Liver (tissue), 9 donors: ENCODE data around the gene NR5A2. TPM values are rescaled to one million over a fixed set of nuclear protein-coding genes. Genes with fewer than 3 reads are reported as not detected.
A peak's percentile ranks its signal among the peaks of the same experiment; 100 is the strongest.

ENCODE experiments used
- DNase-seq: peaks from one replicate; pipeline ENCODE4 v3.0.0-alpha.2; 2017; ENCODE audit warnings: low spot score
- H3K27ac ChIP-seq, 2 donors: one replicate each; pipeline ENCODE4 v1.7.0; 2013; ENCODE audit warnings: inconsistent platforms in 2 of 2, low read length in 2 of 2, control low read depth in 1 of 2, low read depth in 1 of 2, mild to moderate bottlenecking in 1 of 2
- H3K27me3 ChIP-seq, 4 donors: one replicate each; pipeline versions ENCODE4 v1.6.1 to v1.7.0; 2013; ENCODE audit warnings: low read length in 3 of 4, inconsistent platforms in 1 of 4, mild to moderate bottlenecking in 1 of 4, moderate library complexity in 1 of 4; ENCODE audit not compliant: control insufficient read depth in 4 of 4, insufficient read depth in 4 of 4
- H3K36me3 ChIP-seq, 4 donors: one replicate each; pipeline versions ENCODE4 v1.6.1 to v1.7.0; 2013; ENCODE audit warnings: low read length in 3 of 4, mild to moderate bottlenecking in 3 of 4, low read depth in 1 of 4, moderate library complexity in 1 of 4; ENCODE audit not compliant: control insufficient read depth in 4 of 4, insufficient read depth in 3 of 4
- H3K4me1 ChIP-seq, 4 donors: one replicate each; pipeline versions ENCODE4 v1.6.1 to v1.7.0; 2013; ENCODE audit warnings: low read length in 3 of 4, mild to moderate bottlenecking in 3 of 4, moderate library complexity in 1 of 4; ENCODE audit not compliant: control insufficient read depth in 4 of 4, insufficient read depth in 4 of 4
- H3K4me3 ChIP-seq, 3 donors: one replicate each; pipeline versions ENCODE4 v1.6.1 to v1.7.0; 2013; ENCODE audit warnings: low read length in 3 of 3, control low read depth in 1 of 3, low read depth in 1 of 3, mild to moderate bottlenecking in 1 of 3
- H3K9ac ChIP-seq, 2 donors: one replicate each; pipeline ENCODE4 v1.7.0; 2013; ENCODE audit warnings: low read length in 2 of 2, mild to moderate bottlenecking in 2 of 2, moderate library complexity in 2 of 2, control low read depth in 1 of 2, low read depth in 1 of 2
- H3K9me3 ChIP-seq, 4 donors: one replicate each; pipeline versions ENCODE4 v1.6.1 to v1.7.0; 2013; ENCODE audit warnings: low read length in 3 of 4; ENCODE audit not compliant: control insufficient read depth in 4 of 4
- CTCF ChIP-seq: fragments of 150-350 bp; IDR thresholded peaks from 2 replicates; pipeline ENCODE4 v1.5.1; 2017; ENCODE audit warnings: improper control_type of control experiment, low read depth, low read length; ENCODE audit not compliant: missing input control
- FOXA1 ChIP-seq: IDR thresholded peaks from 2 replicates; pipeline ENCODE4 v1.6.1; 2016; ENCODE audit warnings: antibody characterized with exemption
- GABPA ChIP-seq, 2 donors: IDR thresholded peaks in 1 of 2; conservative IDR thresholded peaks in 1 of 2; 2 replicates each; pipeline ENCODE4 v1.6.1; 2016; ENCODE audit warnings: antibody characterized with exemption in 2 of 2, mild to moderate bottlenecking in 1 of 2, moderate library complexity in 1 of 2
- HNF4A ChIP-seq, 2 donors: conservative IDR thresholded peaks; 2 replicates each; pipeline ENCODE4 v1.6.1; 2016; ENCODE audit warnings: antibody characterized with exemption in 2 of 2, mild to moderate bottlenecking in 2 of 2
- HNF4G ChIP-seq: IDR thresholded peaks from 2 replicates; pipeline ENCODE4 v1.6.1; 2016; ENCODE audit warnings: antibody characterized with exemption
- JUND ChIP-seq, 2 donors: IDR thresholded peaks; 2 replicates each; pipeline ENCODE4 v1.6.1; 2016; ENCODE audit warnings: antibody characterized with exemption in 2 of 2
- RAD21 ChIP-seq, 2 donors: IDR thresholded peaks; 2 replicates each; pipeline ENCODE4 v1.6.1; 2016; ENCODE audit warnings: antibody characterized with exemption in 2 of 2, mild to moderate bottlenecking in 2 of 2
- REST ChIP-seq: IDR thresholded peaks from 2 replicates; pipeline ENCODE4 v1.6.1; 2016; ENCODE audit warnings: antibody characterized with exemption, mild to moderate bottlenecking
- RXRA ChIP-seq, 2 donors: IDR thresholded peaks; 2 replicates each; pipeline ENCODE4 v1.6.1; 2017 to 2018; ENCODE audit warnings: antibody characterized with exemption in 2 of 2, mild to moderate bottlenecking in 1 of 2
- SP1 ChIP-seq: IDR thresholded peaks from 2 replicates; pipeline ENCODE4 v1.6.1; 2018; ENCODE audit warnings: antibody characterized with exemption, mild to moderate bottlenecking
- TAF1 ChIP-seq: conservative IDR thresholded peaks from 2 replicates; pipeline ENCODE4 v1.6.1; 2016; ENCODE audit warnings: antibody characterized with exemption, mild to moderate bottlenecking
- ZBTB33 ChIP-seq: IDR thresholded peaks from 2 replicates; pipeline ENCODE4 v1.6.1; 2016; ENCODE audit warnings: antibody characterized with exemption
- WGBS: extraction: QIAGEN DNeasy Blood & Tissue Kit; methylation state at CpG from one replicate; pipeline ENCODE4 v1.1.7; 2013; 5-methylcytosine and 5-hydroxymethylcytosine counted together
- polyA plus RNA-seq, 2 donors: library from polyadenylated mRNA; stranded (reverse) in 1 of 2; unstranded in 1 of 2; fragments of 200-250 nt in 1 of 2; fragments of >200 nt in 1 of 2; fragmentation: Nextera tagmentation in 1 of 2; extraction: Ambion mirVana in 1 of 2; gene quantifications; one replicate each; pipeline versions ENCODE4 v1.2.1 to v1.2.3, GENCODE V29; 2013 to 2015
- total RNA-seq, 2 donors: library from RNA; depleted of rRNA; stranded (reverse); fragments of >200 nt; gene quantifications; one replicate each; pipeline ENCODE4 v1.2.3, GENCODE V29; 2014
- TF ChIP-seq, protein P1 (sequence below): IDR thresholded peaks from 2 replicates; pipeline ENCODE4 v1.6.1; 2016; ENCODE audit warnings: antibody characterized with exemption
- TF ChIP-seq, protein P2 (sequence below): IDR thresholded peaks from 2 replicates; pipeline ENCODE4 v1.6.1; 2016; ENCODE audit warnings: antibody characterized with exemption
- donor health status: healthy.
- donor health status: healthy.
- donor health status: healthy.
- donor health status: healthy.
- donor health status: healthy.

NR5A2 gene
- total and polyA plus RNA-seq, 4 donors = 10.0 to 37.5 (median 21.1) TPM

DNA sequence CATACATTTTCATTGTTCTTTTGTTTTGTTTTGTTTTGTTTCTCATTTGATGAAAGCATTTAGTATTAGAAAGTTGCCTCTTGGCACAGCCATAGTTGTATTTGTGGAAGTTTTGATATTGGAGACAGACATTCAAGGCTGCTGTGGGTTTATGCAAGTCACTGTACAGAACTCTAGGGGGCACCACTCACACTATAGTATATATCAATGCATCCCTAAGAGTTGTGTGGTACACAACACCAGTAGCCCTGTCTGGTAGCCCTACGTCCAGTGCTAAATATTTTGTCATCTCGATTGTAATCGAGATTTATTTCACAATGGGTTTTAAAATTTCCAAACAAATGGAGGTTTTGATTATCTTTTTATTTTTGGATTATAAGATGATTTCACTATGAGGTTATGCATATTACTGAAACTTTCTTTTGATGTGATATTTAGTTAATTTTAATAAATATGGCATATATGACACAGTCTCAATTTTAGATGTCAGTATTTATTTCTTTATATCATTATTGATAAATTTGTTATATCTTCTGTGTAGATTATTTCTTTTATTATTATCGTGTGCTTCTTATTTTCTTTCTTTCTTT, 112.2 kb downstream of the NR5A2 start:
- no peaks in the 10 kb centered on the region for H3K4me1 ChIP-seq
- no peaks in the 10 kb centered on the region for H3K9me3 ChIP-seq
- no peaks in the 10 kb centered on the region for H3K27me3 ChIP-seq
- H3K4me3 ChIP-seq = no peak overlapping the region
- 83% methylated on average over 4 of the region's 4 CpGs for WGBS
- no peak for TF ChIP-seq SP1
- TF ChIP-seq JUND (IDR thresholded peaks at IDR 0.05) = no peak
- TF ChIP-seq, protein P1, sequence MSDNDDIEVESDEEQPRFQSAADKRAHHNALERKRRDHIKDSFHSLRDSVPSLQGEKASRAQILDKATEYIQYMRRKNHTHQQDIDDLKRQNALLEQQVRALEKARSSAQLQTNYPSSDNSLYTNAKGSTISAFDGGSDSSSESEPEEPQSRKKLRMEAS = no peak
- TF ChIP-seq, protein P2, sequence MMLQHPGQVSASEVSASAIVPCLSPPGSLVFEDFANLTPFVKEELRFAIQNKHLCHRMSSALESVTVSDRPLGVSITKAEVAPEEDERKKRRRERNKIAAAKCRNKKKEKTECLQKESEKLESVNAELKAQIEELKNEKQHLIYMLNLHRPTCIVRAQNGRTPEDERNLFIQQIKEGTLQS = no peak
- peak in 1 of 2 donors; percentile 6 for TF ChIP-seq RXRA (IDR thresholded peaks at IDR 0.05)
- no peak for TF ChIP-seq GABPA (IDR thresholded peaks at IDR 0.05 in 1 of 2, conservative IDR thresholded peaks at IDR 0.05 in 1 of 2)
- TF ChIP-seq FOXA1 = no peak
- TF ChIP-seq TAF1 = no peak
- TF ChIP-seq RAD21 (IDR thresholded peaks at IDR 0.05) = peak; percentile 68 to 82
- TF ChIP-seq CTCF = peak; percentile 49
- no peak for TF ChIP-seq HNF4G
- TF ChIP-seq HNF4A (conservative IDR thresholded peaks at IDR 0.05) = no peak
- no peak for TF ChIP-seq REST
- no peak overlapping the region for H3K9ac ChIP-seq
- DNase-seq = no peak
- no peak overlapping the region for H3K27ac ChIP-seq
- H3K36me3 ChIP-seq = peaks cover 0 to under 1% (median 0%) of the 10 kb centered on the region in 4 donors

DNA sequence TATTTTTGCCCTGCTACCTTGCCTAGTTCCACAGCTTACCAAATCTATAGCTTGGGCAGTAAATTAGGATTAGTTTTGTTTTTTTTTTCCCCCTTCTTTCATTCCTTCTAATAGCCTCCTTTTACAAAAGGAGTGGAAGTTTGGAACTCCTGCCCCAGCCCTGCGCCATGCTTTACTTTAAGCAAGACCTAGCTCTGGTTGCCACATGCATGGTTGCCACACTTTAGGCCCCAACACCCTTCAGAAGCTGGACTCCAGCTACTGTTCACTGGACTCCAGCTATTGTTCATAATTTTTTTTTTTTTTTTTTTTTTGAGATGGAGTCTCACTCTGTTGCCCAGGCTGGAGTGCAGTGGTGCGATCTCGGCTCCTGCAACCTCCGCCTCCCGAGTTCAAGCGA, 115.8 kb downstream of the NR5A2 start:
- TF ChIP-seq ZBTB33 (no peak), HNF4A (conservative IDR thresholded peaks at IDR 0.05) (peak in 1 of 2 donors; percentile 24)
- Histone ChIP-seq H3K27me3 (no peaks in the 10 kb centered on the region), H3K4me3 (no peak overlapping the region), H3K27ac (no peak overlapping the region), H3K9me3 (no peaks in the 10 kb centered on the region), H3K36me3 (peaks cover 0 to 11% (median 6%) of the 10 kb centered on the region in 4 donors), H3K4me1 (no peaks in the 10 kb centered on the region), H3K9ac (no peak overlapping the region)
- no peak for DNase-seq
- 83% methylated on average over 6 of the region's 6 CpGs for WGBS
